HepG2 (cell line): ENCODE data around the gene KLHL36. TPM values are rescaled to one million over a fixed set of nuclear protein-coding genes. Genes with fewer than 3 reads are reported as not detected.

ENCODE experiments used
- ATAC-seq: fragments of 200-7000 bp; cut with Tn5 transposase; 3 replicates; pipeline ENCODE4 v1.9.1; 2020; ENCODE audit warnings: mild to moderate bottlenecking, moderate library complexity
- BruUV-seq: library from RNA; stranded (reverse); fragments of 400-500 nt; replicated peaks from 2 replicates; lab custom pipeline; 2021; lab: Mats Ljungman, UMichigan
- CTCF ChIA-PET: fragments of 300-600 bp; formaldehyde crosslinking; extraction: SDS; loops from one replicate; lab custom pipeline; 2021; ENCODE audit warnings: low total read pairs, inconsistent platforms, low intra/inter-chr PET ratio; lab: Yijun Ruan, JAX
- POLR2A ChIA-PET: fragments of 350-600 bp; sonication (Branson Sonifier 250); formaldehyde crosslinking; loops from one replicate; lab custom pipeline; 2020; ENCODE audit warnings: antibody characterized with exemption, inconsistent platforms; lab: Yijun Ruan, JAX
- DNase-seq: peaks from one replicate; pipeline ENCODE4 v3.0.0-alpha.2; 2015; ENCODE audit warnings: low spot score
- FAIRE-seq: peaks from 3 replicates; lab custom pipeline; 2011; peaks lifted over from hg19 to GRCh38; lab: Jason Lieb, UNC
- H2AFZ ChIP-seq: one replicate; pipeline ENCODE4 v1.6.1; 2011; ENCODE audit warnings: low read length, inconsistent platforms
- H3K27ac ChIP-seq: fragments of 300-600 bp; 3 replicates; pipeline ENCODE4 v1.8.0; 2011; ENCODE audit warnings: mixed run types, mild to moderate bottlenecking, mixed read lengths, low read length, inconsistent platforms; ENCODE audit not compliant: insufficient read depth; ENCODE audit errors: extremely low read length
- H3K27me3 ChIP-seq, 2 experiments: fragments of 200-600 bp in 1 of 2; 2 replicates in 1 of 2; 3 replicates in 1 of 2; pipeline versions ENCODE4 v1.6.0 to v1.8.0; 2011; ENCODE audit warnings: low read length in 2 of 2, mild to moderate bottlenecking in 2 of 2, moderate library complexity in 2 of 2, inconsistent platforms in 1 of 2; ENCODE audit not compliant: insufficient read depth in 2 of 2, control insufficient read depth in 1 of 2
- H3K36me3 ChIP-seq, 2 experiments: fragments of 200-600 bp in 1 of 2; replicated peaks in 1 of 2; 2 replicates in 1 of 2; 3 replicates in 1 of 2; pipeline versions ENCODE4 v1.5.1 to v1.8.0; 2011; ENCODE audit warnings: low read length in 2 of 2, inconsistent platforms in 1 of 2; ENCODE audit not compliant: insufficient read depth in 2 of 2, control insufficient read depth in 1 of 2
- H3K4me1 ChIP-seq: 2 replicates; pipeline ENCODE4 v1.5.1; 2012; ENCODE audit warnings: low read length, inconsistent platforms; ENCODE audit not compliant: insufficient read depth
- H3K4me2 ChIP-seq: 2 replicates; pipeline ENCODE4 v1.6.0; 2011; ENCODE audit warnings: low read depth, low read length, inconsistent platforms
- H3K4me3 ChIP-seq, 3 experiments: fragments of 200-600 bp in 1 of 3; sonication (generic), shearing (Covaris generic) in 1 of 3; replicated peaks in 1 of 3; 2 replicates each; pipeline ENCODE4 v1.5.1; 2011 to 2016; ENCODE audit warnings: low read length in 3 of 3, inconsistent platforms in 2 of 3, low read depth in 2 of 3, mild to moderate bottlenecking in 2 of 3, control low read depth in 1 of 3, mixed read lengths in 1 of 3; ENCODE audit not compliant: insufficient read depth in 1 of 3
- H3K79me2 ChIP-seq: one replicate; pipeline ENCODE4 v1.6.1; 2011; ENCODE audit warnings: low read length, inconsistent platforms; ENCODE audit not compliant: insufficient read depth
- H3K9ac ChIP-seq: 2 replicates; pipeline ENCODE4 v1.6.0; 2011; ENCODE audit warnings: mild to moderate bottlenecking, low read depth, low read length, inconsistent platforms; ENCODE audit not compliant: insufficient read depth
- H3K9me3 ChIP-seq: 2 replicates; pipeline ENCODE4 v1.5.1; 2012; ENCODE audit warnings: mild to moderate bottlenecking, low read length
- H4K20me1 ChIP-seq: 2 replicates; pipeline ENCODE4 v1.6.0; 2011; ENCODE audit warnings: inconsistent platforms, mild to moderate bottlenecking, low read length, moderate library complexity; ENCODE audit not compliant: insufficient read depth
- ADNP ChIP-seq: sonication (generic); formaldehyde crosslinking; IDR thresholded peaks from 2 replicates; pipeline ENCODE4 v1.4.0; 2020; ENCODE audit warnings: missing genetic modification reagents
- ATF7 ChIP-seq, 2 experiments: fragments of 450-650 bp in 1 of 2; sonication (generic) in 1 of 2; formaldehyde crosslinking in 1 of 2; IDR thresholded peaks; 2 replicates each; pipeline versions ENCODE4 v1.4.0 to v1.6.1; 2016 to 2020; ENCODE audit warnings: antibody characterized with exemption in 1 of 2, mild to moderate bottlenecking in 1 of 2, missing genetic modification reagents in 1 of 2
- CAMTA2 ChIP-seq: sonication (generic); formaldehyde crosslinking; IDR thresholded peaks from 2 replicates; pipeline ENCODE4 v1.4.0; 2020; ENCODE audit warnings: mild to moderate bottlenecking, missing genetic modification reagents, borderline replicate concordance
- E2F2 ChIP-seq: sonication (generic); formaldehyde crosslinking; IDR thresholded peaks from 2 replicates; pipeline ENCODE4 v1.4.0; 2020; ENCODE audit warnings: missing genetic modification reagents, borderline replicate concordance
- ELF3 ChIP-seq: IDR thresholded peaks from 2 replicates; pipeline ENCODE4 v1.6.1; 2016; ENCODE audit warnings: missing genetic modification reagents, missing compliant biosample characterization
- FOSL2 ChIP-seq: sonication (generic); formaldehyde crosslinking; IDR thresholded peaks from 2 replicates; pipeline ENCODE4 v1.4.0; 2020; ENCODE audit warnings: missing genetic modification reagents
- PLRG1 ChIP-seq: fragments of 450-650 bp; conservative IDR thresholded peaks from 2 replicates; pipeline ENCODE4 v1.6.1; 2016
- RBM39 ChIP-seq: fragments of 200-400 bp; formaldehyde crosslinking; IDR thresholded peaks from one replicate; pipeline ENCODE4 v1.6.1; 2018; ENCODE audit warnings: antibody characterized with exemption, mild to moderate bottlenecking, low read depth, low read length; ENCODE audit not compliant: poor library complexity, severe bottlenecking
- SAP130 ChIP-seq: IDR thresholded peaks from 2 replicates; pipeline ENCODE4 v1.6.1; 2016; ENCODE audit warnings: low read depth
- U2AF1 ChIP-seq: fragments of 200-400 bp; formaldehyde crosslinking; optimal IDR thresholded peaks from 2 replicates; pipeline ENCODE3; 2017; ENCODE audit warnings: mild to moderate bottlenecking, low read depth, low read length
- ZNF24 ChIP-seq: fragments of 450-650 bp; IDR thresholded peaks from 2 replicates; pipeline ENCODE4 v1.6.1; 2017; ENCODE audit warnings: antibody characterized with exemption, mild to moderate bottlenecking
- ZNF414 ChIP-seq: sonication (generic); formaldehyde crosslinking; IDR thresholded peaks from 2 replicates; pipeline ENCODE4 v1.5.0; 2020; ENCODE audit warnings: missing genetic modification reagents
- ZNF619 ChIP-seq: sonication (generic); formaldehyde crosslinking; IDR thresholded peaks from 2 replicates; pipeline ENCODE4 v1.4.0; 2020; ENCODE audit warnings: mild to moderate bottlenecking, missing genetic modification reagents
- ZNF773 ChIP-seq: sonication (generic); formaldehyde crosslinking; IDR thresholded peaks from 2 replicates; pipeline ENCODE4 v1.4.0; 2020; ENCODE audit warnings: missing genetic modification reagents, borderline replicate concordance
- ZNF879 ChIP-seq: sonication (generic); formaldehyde crosslinking; IDR thresholded peaks from 2 replicates; pipeline ENCODE4 v1.8.1; 2023; ENCODE audit warnings: missing genetic modification reagents
- WGBS: methylation state at CpG from one replicate; pipeline ENCODE4 v1.1.6; 2017; ENCODE audit warnings: low lambda C conversion rate; 5-methylcytosine and 5-hydroxymethylcytosine counted together
- in situ Hi-C: cut with HindIII; loops from 2 replicates; pipeline ENCODE4 v1.10.0; 2017; ENCODE audit warnings: low pct_unique_long_range_greater_than_20kb; ENCODE audit not compliant: extremely low pct_ligation_motif_present
- intact Hi-C: fragments of 100-400 bp; cut with micrococcal nuclease; formaldehyde crosslinking; loops from one replicate; pipeline ENCODE4 v1.10.0; 2022; ENCODE audit not compliant: unreplicated experiment
- polyA plus RNA-seq, 8 experiments: library from polyadenylated mRNA; depleted of rRNA in 3 of 8; stranded (reverse) in 7 of 8; unstranded in 1 of 8; fragments of >200 nt; fragmentation: Illumina TruSeq in 4 of 8; extraction: Trizol in 4 of 8; gene quantifications; 2 replicates each; pipeline versions ENCODE4 v1.2.1 to v1.2.3, GENCODE V29; 2011 to 2016; ENCODE audit warnings: low read depth in 4 of 8, missing spikeins in 1 of 8, mixed read lengths in 1 of 8; ENCODE audit not compliant: insufficient read depth in 1 of 8
- total RNA-seq, 5 experiments: library from RNA; depleted of rRNA; stranded (reverse); fragments of >200 nt; fragmentation: Illumina TruSeq; extraction: Trizol; gene quantifications; 2 replicates each; pipeline ENCODE4 v1.2.3, GENCODE V29; 2016; ENCODE audit warnings: low read depth in 1 of 5

The KLHL36 gene
- total and polyA plus RNA-seq, 2 of the 13 experiments (the other 11 are each of a cell fraction or from before 2014, with no cell fraction given), result 24.3 to 26.0 TPM

- TF ChIP-seq ZNF773 (CRISPR knock-in tag) (peak; percentile 75; the same call in 1 of the 2 replicates), ADNP (no peak), ZNF414 (CRISPR knock-in tag) (peak; percentile 41; the same call in 1 of the 2 replicates), RBM39 (no peak), E2F2 (CRISPR knock-in tag) (0 out of 2 replicates have a peak, but pooled peaks have one; percentile 53), U2AF1 (no peak)
Measured at GRCh38 chr16:84617791-84618580, 30.3 kb upstream of the KLHL36 start, which contains the start of gene COTL1 (continued).

GRCh38 chr16:84618581-84619460 lies 29.5 kb upstream of the KLHL36 start:
- in situ Hi-C loops (no loop called here), intact Hi-C loops (no loop called here)
- no peaks in the 10 kb centered on the region for H3K9me3 ChIP-seq
- WGBS, result 22% methylated on average over 12 of the region's 12 CpGs
- POLR2A ChIA-PET, result no interaction called here
- peaks cover 0 to 1% of the 10 kb centered on the region in 2 experiments; a peak in 2 of 5 replicates for H3K36me3 ChIP-seq
- no peaks in the 10 kb centered on the region for H3K79me2 ChIP-seq
- H3K27me3 ChIP-seq, result no peaks in the 10 kb centered on the region; a peak in 1 of 5 replicates
- FAIRE-seq (no peak), DNase-seq (peak; percentile 65), ATAC-seq (no peak)
- no TSS peak for BruUV-seq
- no peak overlapping the region for H2AFZ ChIP-seq
- no peak overlapping the region for H3K27ac ChIP-seq
- H3K9ac ChIP-seq, result no peak overlapping the region
- H3K4me3 ChIP-seq, result no peak overlapping the region; a peak in 1 of 6 replicates
- H3K4me2 ChIP-seq, result peak overlapping the region; percentile 94
- CTCF ChIA-PET, result no interaction called here
- TF ChIP-seq CAMTA2, result no peak
- TF ChIP-seq ATF7 (IDR thresholded peaks at IDR 0.05), result peak; percentile 53; the same call in 1 of the 2 replicates
- TF ChIP-seq ATF7 (CRISPR knock-in tag; IDR thresholded peaks at IDR 0.05), result no peak
- TF ChIP-seq ZNF619 (CRISPR knock-in tag), result no peak
- peak; percentile 66 for TF ChIP-seq FOSL2
- TF ChIP-seq ELF3, result 0 out of 2 replicates have a peak, but pooled peaks have one; percentile 13
- TF ChIP-seq ZNF24, result peak; percentile 91
- 0 out of 2 replicates have a peak, but pooled peaks have one; percentile 13 for TF ChIP-seq SAP130 (CRISPR knock-in tag)
- TF ChIP-seq ZNF879 (CRISPR knock-in tag), result no peak
- no peak for TF ChIP-seq PLRG1
- H3K4me1 ChIP-seq, result peaks cover 52% of the 10 kb centered on the region
- H4K20me1 ChIP-seq, result no peaks in the 10 kb centered on the region; the same call in 1 of the 2 replicates
